Left kidney (tissue), 2 donors: ENCODE results near the gene CFAP54. TPM values are rescaled to one million over a fixed set of nuclear protein-coding genes. Genes with fewer than 3 reads are reported as not detected.

Experiments used
- DNase-seq: peaks from one replicate; pipeline ENCODE4 v3.0.0-alpha.2; 2013
- polyA plus RNA-seq: library from polyadenylated mRNA; unstranded; fragments of 120-200 nt; gene quantifications from one replicate; pipeline ENCODE4 v1.2.1, GENCODE V29; 2013; ENCODE audit not compliant: insufficient read length

The CFAP54 gene
- polyA plus RNA-seq, 1 donor: 4.4 TPM

DNA sequence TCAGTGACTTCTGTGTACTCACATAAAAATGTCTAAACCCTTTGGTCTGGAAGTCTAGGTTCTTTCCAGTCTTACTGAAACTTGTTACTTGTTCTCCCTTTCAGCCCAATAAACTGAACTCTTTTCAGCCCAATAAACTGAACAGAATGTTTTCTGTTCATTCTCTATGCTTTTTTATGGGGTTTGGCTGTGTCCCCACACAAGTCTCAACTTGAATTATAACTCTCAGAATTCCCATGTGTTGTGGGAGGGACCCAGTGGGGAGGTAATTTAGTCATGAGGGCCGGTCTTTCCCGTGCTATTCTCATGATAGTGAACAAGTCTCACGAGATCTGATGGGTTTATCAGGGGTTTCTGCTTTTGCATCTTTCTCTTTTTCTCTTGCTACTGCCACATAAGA, 402.7 kb downstream of the CFAP54 start:
- DNase-seq: peak; percentile 4

- no peak for DNase-seq
These were observed 408.0 kb downstream of the CFAP54 start for GRCh38 chr12:96897421-96897820.

DNA sequence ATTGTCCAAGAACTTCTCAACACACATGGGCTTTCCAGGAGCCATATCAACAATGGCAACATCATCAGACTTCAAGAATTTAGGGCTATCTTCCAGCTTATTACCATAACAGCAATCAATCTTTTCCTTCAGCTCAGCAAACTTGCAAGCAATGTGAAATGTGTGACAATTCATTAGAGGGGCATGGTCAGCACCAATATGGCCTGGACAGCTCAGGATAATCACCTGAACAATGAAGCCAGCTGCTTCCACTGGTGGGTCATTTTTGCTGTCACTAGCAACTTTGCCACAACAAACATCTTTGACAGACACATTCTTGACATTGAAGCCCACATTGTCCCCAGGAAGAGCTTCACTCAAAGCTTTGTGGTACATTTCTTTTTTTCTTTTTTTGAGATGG, 411.8 kb downstream of the CFAP54 start:
- no peak for DNase-seq

GRCh38 chr12:96902076-96902475, 412.7 kb downstream of the CFAP54 start:
- no peak for DNase-seq

GRCh38 chr12:96906498-96906848, 417.1 kb downstream of the CFAP54 start:
- no peak for DNase-seq

DNA sequence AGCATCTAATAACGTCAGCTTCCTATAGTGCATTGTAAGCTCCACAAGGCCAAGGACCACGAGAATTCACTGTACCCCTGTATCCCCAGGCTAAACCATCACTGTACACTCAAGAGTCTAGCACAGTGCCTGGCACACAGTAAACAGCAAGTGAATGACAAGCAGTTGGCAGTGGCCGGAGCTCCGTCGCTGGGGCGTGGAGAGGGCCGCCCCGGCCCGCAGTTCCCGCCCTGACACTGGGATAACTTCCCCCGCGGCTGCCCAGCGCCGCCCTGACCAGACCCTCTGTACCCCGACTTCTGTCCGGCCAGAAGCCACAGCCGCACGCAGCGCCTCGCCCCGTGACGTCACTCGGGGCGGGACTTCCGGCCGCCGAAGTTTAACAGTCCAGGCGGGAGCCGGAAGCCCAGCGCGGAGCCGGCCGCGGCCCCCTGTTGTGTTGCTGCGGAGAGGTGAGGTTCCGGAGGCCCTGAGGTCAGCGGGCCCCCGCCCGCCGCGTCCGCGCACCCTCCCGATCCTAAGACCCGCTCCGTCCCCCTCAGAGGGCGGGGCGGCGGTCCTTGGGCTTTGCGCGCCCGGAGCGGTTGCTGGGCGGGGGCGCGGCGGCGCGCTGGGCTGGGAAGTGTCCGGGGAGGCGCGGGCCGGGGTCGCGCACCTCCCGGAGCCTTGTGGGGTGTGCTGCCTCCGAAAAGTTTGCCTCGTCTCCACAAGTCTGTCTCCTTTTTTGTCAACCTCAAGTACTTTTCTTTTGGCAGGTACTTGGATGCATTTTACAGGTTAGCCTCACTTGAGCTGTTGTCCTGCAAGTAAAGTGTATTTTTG, 417.7 kb downstream of the CFAP54 start, which contains the start of gene NEDD1:
Gene NEDD1, plus strand, starts transcription at position 409 of the 822 bp plus-strand sequence. CDS start 2,503 bp downstream, outside the sequence.
- peak; percentile 86 for DNase-seq

DNA sequence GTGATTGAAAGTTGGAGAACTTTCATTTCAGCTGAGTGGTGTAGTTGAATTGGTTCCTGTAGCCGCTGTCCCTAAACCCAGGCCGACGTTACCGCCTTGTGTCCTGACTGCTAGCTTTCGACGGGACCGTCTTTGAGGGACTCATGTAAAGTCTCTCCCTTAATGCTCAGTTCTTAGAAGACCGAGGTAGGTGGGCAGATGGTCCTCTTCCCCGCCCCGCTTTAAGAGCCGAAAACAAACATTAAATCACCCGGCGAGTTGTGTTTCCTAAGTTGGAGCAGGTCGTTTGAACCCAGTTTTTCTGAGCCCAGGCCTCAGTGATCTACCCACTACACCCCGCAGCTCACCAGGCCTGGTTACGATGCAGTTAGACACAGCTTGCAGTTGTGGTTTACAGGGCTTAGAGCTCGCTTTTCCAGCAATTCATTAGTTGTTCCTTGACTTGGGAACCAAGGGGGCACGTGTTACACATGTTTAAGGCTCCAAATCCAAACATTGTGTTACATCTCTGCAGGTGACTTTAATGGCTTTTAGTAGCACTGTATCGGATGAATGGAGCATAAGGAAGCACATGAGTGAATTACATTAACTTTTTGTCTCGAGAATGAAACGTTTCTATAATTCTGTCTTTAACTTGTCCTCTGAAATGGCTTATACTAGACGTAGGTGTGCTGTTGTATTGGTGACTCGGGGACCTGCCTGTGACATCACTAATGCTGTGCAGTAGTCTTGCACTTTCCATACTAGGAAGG, 418.5 kb downstream of the CFAP54 start:
- peak; percentile 40 for DNase-seq

DNA sequence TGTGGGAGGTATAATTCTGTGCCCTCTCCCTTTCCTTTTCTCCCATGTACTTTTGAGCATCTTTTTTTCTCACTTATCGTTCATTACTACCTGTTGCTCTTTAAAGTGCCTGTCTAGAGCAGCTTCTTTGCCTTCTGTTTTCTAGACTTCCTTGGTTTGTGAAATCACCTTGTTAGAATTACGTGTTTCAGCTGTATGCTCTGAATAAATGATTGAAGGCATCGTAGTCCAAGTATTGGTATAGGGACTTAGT, 419.0 kb downstream of the CFAP54 start:
- no peak for DNase-seq

- DNase-seq: no peak
These were observed 422.9 kb downstream of the CFAP54 start for GRCh38 chr12:96912261-96912660.

DNA sequence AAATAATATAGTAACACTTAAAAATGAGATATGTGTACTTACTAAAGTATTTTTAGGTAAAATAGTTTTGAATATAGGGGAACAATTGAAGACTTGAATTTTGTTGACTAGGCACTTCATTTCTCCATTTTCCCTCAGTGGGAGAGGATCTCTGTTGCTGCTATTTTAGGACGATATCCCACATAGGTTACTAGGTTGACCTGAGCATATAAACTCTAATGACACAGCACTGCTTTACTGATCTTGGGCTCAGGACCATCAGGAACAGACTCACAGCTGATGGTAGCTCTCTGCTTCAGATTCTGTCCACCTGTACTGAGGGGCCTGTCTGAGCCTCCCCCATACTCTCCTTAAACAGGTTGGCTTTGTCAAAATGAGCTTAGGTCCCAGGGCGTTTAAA, 423.6 kb downstream of the CFAP54 start:
- DNase-seq: no peak

DNA sequence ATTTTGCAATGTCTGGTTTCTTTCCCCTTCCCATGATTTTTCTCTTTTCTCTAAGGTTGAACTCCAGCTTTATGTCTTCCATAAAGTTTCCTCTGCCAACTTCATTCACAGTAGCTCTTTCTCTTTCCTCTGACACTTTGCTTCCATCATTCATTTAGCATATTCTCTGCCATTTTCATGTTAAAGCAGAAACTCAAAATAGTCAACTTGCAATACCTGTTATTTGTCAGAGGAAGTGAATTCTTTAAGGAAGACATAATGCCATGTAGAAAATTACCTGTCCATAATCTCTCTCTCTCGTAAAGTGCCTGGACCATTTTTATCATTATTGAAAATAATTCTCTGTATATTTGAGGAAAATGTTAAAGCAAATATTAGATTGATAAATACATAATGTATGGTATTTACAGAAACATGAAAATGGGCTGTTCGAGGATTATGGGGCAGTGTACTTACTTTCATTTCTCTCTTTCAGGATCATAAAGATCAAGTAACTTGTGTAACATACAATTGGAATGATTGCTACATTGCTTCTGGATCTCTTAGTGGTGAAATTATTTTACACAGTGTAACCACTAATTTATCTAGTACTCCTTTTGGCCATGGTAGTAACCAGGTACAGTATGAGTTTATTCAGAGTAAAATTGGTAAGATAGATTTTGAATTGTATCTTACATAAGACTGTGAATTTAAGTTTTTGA, 430.3 kb downstream of the CFAP54 start:
- DNase-seq: no peak

Other genes starting within 250 kb of the CFAP54 start
- 45.7 TPM for gene CDK17, start 89.1 kb upstream of the CFAP54 start, polyA plus RNA-seq